ENCODE measurements around the gene CHTF8.
"Not testable (repeated sequence)": the region's sequence is repeated elsewhere in the genome, so short reads cannot be mapped to it uniquely, and the experiment has no call there.

The CHTF8 gene

GRCh38 chr16:69165584-69165983 is 33.2 kb upstream of the CHTF8 start:
- no peak overlapping the region for H3K27ac ChIP-seq (ENCODE audit: low read depth, low read length)
- H3K27me3 ChIP-seq (ENCODE audit: insufficient read depth, low read length), result no peaks in the 10 kb centered on the region
- no peak overlapping the region for H3K4me3 ChIP-seq (ENCODE audit: low read length)
- no peaks in the 10 kb centered on the region for H3K9me3 ChIP-seq (ENCODE audit: insufficient read depth, low read depth, low read length)
- H3K9ac ChIP-seq (ENCODE audit: low read depth, low read length), result no peak overlapping the region
- H3K36me3 ChIP-seq (ENCODE audit: insufficient read depth, low read length), result peaks cover 91% of the 10 kb centered on the region
- WGBS, result 96% methylated on average over 6 of the region's 6 CpGs
- no peaks in the 10 kb centered on the region for H3K4me1 ChIP-seq (ENCODE audit: insufficient read depth, low read length)

DNA sequence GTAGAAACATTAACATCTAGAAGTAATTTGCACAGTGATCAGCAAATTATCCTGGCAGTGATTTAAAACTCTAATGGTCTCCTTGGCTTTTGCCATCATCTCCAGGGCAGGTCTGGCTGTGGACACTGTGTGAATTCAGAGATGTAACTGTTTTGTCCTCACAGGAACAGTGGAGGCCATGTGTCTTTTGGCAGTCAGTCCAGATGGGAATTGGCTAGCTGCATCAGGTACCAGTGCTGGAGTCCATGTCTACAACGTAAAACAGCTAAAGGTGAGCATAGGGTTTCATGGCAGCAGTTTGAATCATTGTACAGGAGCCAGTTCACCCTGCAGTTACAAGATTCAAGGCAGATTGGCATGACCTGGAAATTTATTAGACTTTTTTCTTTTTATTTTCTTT is 27.8 kb upstream of the CHTF8 start:
- no peak overlapping the region for H3K4me3 ChIP-seq (ENCODE audit: low read length)
- no peaks in the 10 kb centered on the region for H3K9me3 ChIP-seq (ENCODE audit: insufficient read depth, low read depth, low read length)
- H3K9ac ChIP-seq (ENCODE audit: low read depth, low read length), result no peak overlapping the region
- H3K27me3 ChIP-seq (ENCODE audit: insufficient read depth, low read length), result no peaks in the 10 kb centered on the region
- no peak overlapping the region for H3K27ac ChIP-seq (ENCODE audit: low read depth, low read length)
- H3K36me3 ChIP-seq (ENCODE audit: insufficient read depth, low read length), result peaks cover 92% of the 10 kb centered on the region
- WGBS, result 95% methylated on average over 1 of the region's 1 CpG
- no peaks in the 10 kb centered on the region for H3K4me1 ChIP-seq (ENCODE audit: insufficient read depth, low read length)

- peaks cover 93% of the 10 kb centered on the region for H3K36me3 ChIP-seq (ENCODE audit: insufficient read depth, low read length)
- H3K27ac ChIP-seq (ENCODE audit: low read depth, low read length), result no peak overlapping the region
- WGBS, result 93% methylated on average over 3 of the region's 3 CpGs
Measured at GRCh38 chr16:69157196-69157595, 24.8 kb upstream of the CHTF8 start.

DNA sequence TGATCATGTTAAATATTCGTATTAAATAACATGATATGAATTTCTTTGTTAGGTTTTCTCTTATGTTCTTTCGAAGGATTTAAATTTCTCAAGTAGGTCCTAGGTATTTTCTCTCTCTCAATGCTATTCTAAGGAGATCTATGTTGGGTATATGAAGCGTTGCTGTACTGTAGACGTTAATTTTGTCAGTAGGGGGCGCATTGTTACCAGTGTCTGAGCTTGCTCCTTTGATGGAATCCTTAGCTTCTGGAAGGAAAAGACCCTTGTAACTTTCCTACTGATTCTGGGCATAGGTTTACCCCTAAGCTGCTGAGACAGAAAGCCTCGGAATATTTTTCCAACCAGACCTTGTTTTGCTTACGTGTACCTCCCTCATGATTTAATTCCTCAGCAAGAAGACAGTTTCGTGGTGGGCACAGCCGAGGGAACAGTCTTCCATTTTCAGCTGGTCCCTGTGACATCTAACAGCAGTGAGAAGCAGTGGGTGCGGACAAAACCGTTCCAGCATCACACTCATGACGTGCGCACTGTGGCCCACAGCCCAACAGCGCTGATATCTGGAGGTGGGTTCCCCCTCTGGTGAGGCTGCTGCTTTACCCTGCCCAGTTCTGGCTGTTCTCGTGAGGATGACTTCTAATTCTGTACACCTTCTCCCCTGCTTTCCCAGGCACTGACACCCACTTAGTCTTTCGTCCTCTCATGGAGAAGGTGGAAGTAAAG is 17.9 kb upstream of the CHTF8 start:
- H3K36me3 ChIP-seq (ENCODE audit: insufficient read depth, low read length), result peaks cover 84% of the 10 kb centered on the region
- no peaks in the 10 kb centered on the region for H3K9me3 ChIP-seq (ENCODE audit: insufficient read depth, low read depth, low read length)
- H3K9ac ChIP-seq (ENCODE audit: low read depth, low read length), result no peak overlapping the region
- 81% methylated on average over 14 of the region's 16 CpGs for WGBS
- H3K27ac ChIP-seq (ENCODE audit: low read depth, low read length), result no peak overlapping the region
- no peaks in the 10 kb centered on the region for H3K4me1 ChIP-seq (ENCODE audit: insufficient read depth, low read length)
- no peak overlapping the region for H3K4me3 ChIP-seq (ENCODE audit: low read length)
- no peaks in the 10 kb centered on the region for H3K27me3 ChIP-seq (ENCODE audit: insufficient read depth, low read length)

More at GRCh38 chr16:69157196-69157595, 24.8 kb upstream of the CHTF8 start:
- H3K9me3 ChIP-seq (ENCODE audit: insufficient read depth, low read depth, low read length), result no peaks in the 10 kb centered on the region
- H3K9ac ChIP-seq (ENCODE audit: low read depth, low read length), result no peak overlapping the region
- H3K4me1 ChIP-seq (ENCODE audit: insufficient read depth, low read length), result no peaks in the 10 kb centered on the region
- no peaks in the 10 kb centered on the region for H3K27me3 ChIP-seq (ENCODE audit: insufficient read depth, low read length)
- no peak overlapping the region for H3K4me3 ChIP-seq (ENCODE audit: low read length)

GRCh38 chr16:69149621-69150020 is 17.2 kb upstream of the CHTF8 start:
- WGBS, result 94% methylated on average over 9 of the region's 9 CpGs
- H3K9ac ChIP-seq (ENCODE audit: low read depth, low read length); H3K27ac ChIP-seq (ENCODE audit: low read depth, low read length); H3K4me3 ChIP-seq (ENCODE audit: low read length); H3K27me3 ChIP-seq (ENCODE audit: insufficient read depth, low read length); H3K9me3 ChIP-seq (ENCODE audit: insufficient read depth, low read depth, low read length); H3K4me1 ChIP-seq (ENCODE audit: insufficient read depth, low read length): not testable (repeated sequence)
- H3K36me3 ChIP-seq (ENCODE audit: insufficient read depth, low read length), result peaks cover 86% of the 10 kb centered on the region

- Histone ChIP-seq H3K9me3 (ENCODE audit: insufficient read depth, low read depth, low read length) (no peaks in the 10 kb centered on the region), H3K27me3 (ENCODE audit: insufficient read depth, low read length) (no peaks in the 10 kb centered on the region), H3K36me3 (ENCODE audit: insufficient read depth, low read length) (peaks cover 86% of the 10 kb centered on the region), H3K4me1 (ENCODE audit: insufficient read depth, low read length) (no peaks in the 10 kb centered on the region), H3K27ac (ENCODE audit: low read depth, low read length) (no peak overlapping the region), H3K9ac (ENCODE audit: low read depth, low read length) (no peak overlapping the region), H3K4me3 (ENCODE audit: low read length) (no peak overlapping the region)
- WGBS, result 94% methylated on average over 4 of the region's 4 CpGs
Measured at GRCh38 chr16:69145658-69146057, 13.3 kb upstream of the CHTF8 start.

DNA sequence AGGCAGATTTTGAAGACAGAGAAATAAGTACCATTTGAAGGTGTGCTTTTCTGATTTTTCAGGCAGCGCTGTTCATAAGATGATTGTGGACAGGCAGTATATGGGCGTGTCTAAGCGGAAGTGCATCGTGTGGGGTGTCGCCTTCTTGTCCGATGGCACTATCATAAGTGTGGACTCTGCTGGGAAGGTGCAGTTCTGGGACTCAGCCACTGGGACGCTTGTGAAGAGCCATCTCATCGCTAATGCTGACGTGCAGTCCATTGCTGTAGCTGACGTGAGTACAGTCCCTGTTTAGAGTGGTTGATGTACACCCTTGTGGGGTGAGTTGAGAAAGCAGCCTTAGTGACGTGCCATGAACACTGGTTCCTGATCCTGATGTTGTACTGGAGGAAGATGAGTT is 10.7 kb upstream of the CHTF8 start:
- H3K27me3 ChIP-seq (ENCODE audit: insufficient read depth, low read length), result no peaks in the 10 kb centered on the region
- no peak overlapping the region for H3K9ac ChIP-seq (ENCODE audit: low read depth, low read length)
- H3K9me3 ChIP-seq (ENCODE audit: insufficient read depth, low read depth, low read length), result no peaks in the 10 kb centered on the region
- 96% methylated on average over 11 of the region's 11 CpGs for WGBS
- peaks cover 90% of the 10 kb centered on the region for H3K36me3 ChIP-seq (ENCODE audit: insufficient read depth, low read length)
- H3K27ac ChIP-seq (ENCODE audit: low read depth, low read length), result no peak overlapping the region
- no peaks in the 10 kb centered on the region for H3K4me1 ChIP-seq (ENCODE audit: insufficient read depth, low read length)
- H3K4me3 ChIP-seq (ENCODE audit: low read length), result no peak overlapping the region

DNA sequence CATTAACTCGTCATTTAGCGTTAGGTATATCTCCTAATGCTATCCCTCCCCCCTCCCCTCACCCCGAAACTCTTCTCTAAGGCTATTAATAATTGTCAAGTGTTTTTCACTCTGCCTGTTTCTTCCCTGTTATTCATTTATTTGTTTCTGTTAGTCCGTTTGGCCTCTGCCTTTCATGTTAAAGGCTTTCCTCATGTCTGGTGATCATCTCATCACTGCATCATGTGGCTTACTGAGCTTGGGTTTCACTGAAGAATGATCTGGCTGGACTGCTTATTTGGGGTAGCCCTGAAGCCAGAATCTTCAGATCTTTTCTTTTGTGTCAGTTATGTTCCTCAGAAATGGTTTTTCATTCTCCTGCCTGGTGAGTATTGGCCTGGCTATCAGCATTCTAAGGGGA is 9.5 kb upstream of the CHTF8 start:
- no peaks in the 10 kb centered on the region for H3K4me1 ChIP-seq (ENCODE audit: insufficient read depth, low read length)
- no peak overlapping the region for H3K9ac ChIP-seq (ENCODE audit: low read depth, low read length)
- WGBS, result 95% methylated on average over 2 of the region's 4 CpGs
- H3K9me3 ChIP-seq (ENCODE audit: insufficient read depth, low read depth, low read length), result no peaks in the 10 kb centered on the region
- H3K27ac ChIP-seq (ENCODE audit: low read depth, low read length), result no peak overlapping the region
- peaks cover 93% of the 10 kb centered on the region for H3K36me3 ChIP-seq (ENCODE audit: insufficient read depth, low read length)
- no peaks in the 10 kb centered on the region for H3K27me3 ChIP-seq (ENCODE audit: insufficient read depth, low read length)
- no peak overlapping the region for H3K4me3 ChIP-seq (ENCODE audit: low read length)

DNA sequence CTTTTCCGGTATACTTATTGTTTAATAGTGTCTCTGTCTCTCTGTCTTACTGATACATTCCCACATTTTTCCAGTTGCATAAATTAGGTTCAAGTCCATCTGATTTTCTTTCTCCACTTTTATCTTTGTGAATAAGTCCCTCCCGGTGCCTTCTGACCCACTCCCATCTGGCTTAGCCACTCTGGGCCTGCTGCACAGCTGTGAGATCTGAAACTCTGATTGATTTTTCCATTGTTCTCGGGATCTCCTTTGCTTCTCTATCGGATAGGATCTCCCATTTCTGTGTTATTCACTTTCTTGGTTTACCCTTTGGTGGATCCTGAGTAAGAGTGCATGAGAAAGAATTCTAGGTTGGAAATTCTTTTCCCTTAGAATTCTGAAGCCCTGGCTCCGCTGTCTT is 8.6 kb upstream of the CHTF8 start:
- Histone ChIP-seq H3K4me1 (ENCODE audit: insufficient read depth, low read length) (no peaks in the 10 kb centered on the region), H3K9me3 (ENCODE audit: insufficient read depth, low read depth, low read length) (no peaks in the 10 kb centered on the region), H3K9ac (ENCODE audit: low read depth, low read length) (no peak overlapping the region), H3K4me3 (ENCODE audit: low read length) (no peak overlapping the region), H3K27ac (ENCODE audit: low read depth, low read length) (no peak overlapping the region), H3K27me3 (ENCODE audit: insufficient read depth, low read length) (no peaks in the 10 kb centered on the region), H3K36me3 (ENCODE audit: insufficient read depth, low read length) (peaks cover 97% of the 10 kb centered on the region)
- 98% methylated on average over 5 of the region's 5 CpGs for WGBS

DNA sequence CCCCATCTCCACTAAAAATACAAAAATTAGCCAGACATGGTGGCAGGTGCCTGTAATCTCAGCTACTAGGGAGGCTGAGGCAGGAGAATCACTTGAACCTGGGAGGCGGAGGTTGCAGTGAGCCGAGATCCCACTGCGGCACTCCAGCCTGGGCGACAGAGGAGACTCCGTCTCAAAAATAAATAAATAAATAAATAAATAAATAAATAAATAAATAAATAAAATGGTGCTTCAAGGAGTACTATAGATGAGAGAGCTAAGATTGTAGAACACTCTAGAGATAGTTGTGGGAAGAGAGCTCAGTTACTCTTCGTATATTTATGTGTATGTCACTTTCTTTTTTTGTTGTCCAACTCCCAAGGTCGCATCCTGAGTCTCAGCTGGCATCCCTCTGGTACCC is 7.1 kb upstream of the CHTF8 start:
- peaks cover 90% of the 10 kb centered on the region for H3K36me3 ChIP-seq (ENCODE audit: insufficient read depth, low read length)
- WGBS, result 93% methylated on average over 4 of the region's 7 CpGs
- not testable (repeated sequence) for H3K27ac ChIP-seq (ENCODE audit: low read depth, low read length); H3K4me3 ChIP-seq (ENCODE audit: low read length); H3K9ac ChIP-seq (ENCODE audit: low read depth, low read length); H3K9me3 ChIP-seq (ENCODE audit: insufficient read depth, low read depth, low read length); H3K27me3 ChIP-seq (ENCODE audit: insufficient read depth, low read length); H3K4me1 ChIP-seq (ENCODE audit: insufficient read depth, low read length)

DNA sequence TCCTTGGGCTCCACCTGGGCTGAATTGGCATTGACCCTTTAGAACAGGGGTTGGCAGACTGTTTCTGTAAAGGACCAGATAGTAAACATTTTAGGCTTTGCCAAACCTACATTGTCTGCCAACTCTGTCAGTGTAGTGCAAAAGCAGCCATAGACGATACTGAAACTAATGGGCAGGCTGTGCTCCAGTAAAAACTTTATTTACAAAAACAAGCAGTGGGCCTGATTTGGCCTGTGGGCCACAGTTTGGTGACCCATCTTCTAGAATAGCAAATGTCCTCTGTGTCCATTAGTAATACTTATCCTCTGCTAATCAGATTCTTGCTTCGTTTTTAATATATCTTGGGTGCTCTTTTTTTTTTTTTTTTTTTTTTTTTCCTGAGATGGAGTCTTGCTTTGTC is 6.2 kb upstream of the CHTF8 start:
- no peak overlapping the region for H3K4me3 ChIP-seq (ENCODE audit: low read length)
- H3K27ac ChIP-seq (ENCODE audit: low read depth, low read length), result no peak overlapping the region
- 99% methylated on average over 2 of the region's 2 CpGs for WGBS
- H3K9me3 ChIP-seq (ENCODE audit: insufficient read depth, low read depth, low read length), result no peaks in the 10 kb centered on the region
- peaks cover 90% of the 10 kb centered on the region for H3K36me3 ChIP-seq (ENCODE audit: insufficient read depth, low read length)
- H3K9ac ChIP-seq (ENCODE audit: low read depth, low read length), result no peak overlapping the region
- H3K4me1 ChIP-seq (ENCODE audit: insufficient read depth, low read length), result peaks cover 3% of the 10 kb centered on the region; the same call in 1 of the 2 replicates
- H3K27me3 ChIP-seq (ENCODE audit: insufficient read depth, low read length), result no peaks in the 10 kb centered on the region
